ENCODE data around the gene TTYH2.

DNA sequence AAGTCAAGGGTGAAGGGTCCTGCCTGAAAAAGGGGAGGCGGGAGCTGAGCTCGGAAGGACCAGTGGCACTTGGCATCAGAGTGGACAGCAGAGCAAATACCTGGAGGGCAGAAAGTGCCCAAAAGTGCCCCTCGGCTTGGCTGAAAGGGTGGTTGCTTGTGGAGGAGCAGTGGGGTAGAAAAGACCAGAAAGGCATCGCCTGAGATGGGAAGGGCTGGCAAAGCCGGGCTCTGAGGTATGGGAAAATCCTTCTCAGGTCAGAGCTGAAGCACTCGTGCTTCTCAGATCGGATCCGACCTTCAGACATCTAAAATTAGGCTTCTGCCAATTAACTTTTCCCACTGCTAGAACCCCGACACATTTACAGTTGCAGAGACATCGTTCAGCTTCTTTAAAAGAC lies 11.4 kb upstream of the TTYH2 start:
- TF ChIP-seq, protein P1, sequence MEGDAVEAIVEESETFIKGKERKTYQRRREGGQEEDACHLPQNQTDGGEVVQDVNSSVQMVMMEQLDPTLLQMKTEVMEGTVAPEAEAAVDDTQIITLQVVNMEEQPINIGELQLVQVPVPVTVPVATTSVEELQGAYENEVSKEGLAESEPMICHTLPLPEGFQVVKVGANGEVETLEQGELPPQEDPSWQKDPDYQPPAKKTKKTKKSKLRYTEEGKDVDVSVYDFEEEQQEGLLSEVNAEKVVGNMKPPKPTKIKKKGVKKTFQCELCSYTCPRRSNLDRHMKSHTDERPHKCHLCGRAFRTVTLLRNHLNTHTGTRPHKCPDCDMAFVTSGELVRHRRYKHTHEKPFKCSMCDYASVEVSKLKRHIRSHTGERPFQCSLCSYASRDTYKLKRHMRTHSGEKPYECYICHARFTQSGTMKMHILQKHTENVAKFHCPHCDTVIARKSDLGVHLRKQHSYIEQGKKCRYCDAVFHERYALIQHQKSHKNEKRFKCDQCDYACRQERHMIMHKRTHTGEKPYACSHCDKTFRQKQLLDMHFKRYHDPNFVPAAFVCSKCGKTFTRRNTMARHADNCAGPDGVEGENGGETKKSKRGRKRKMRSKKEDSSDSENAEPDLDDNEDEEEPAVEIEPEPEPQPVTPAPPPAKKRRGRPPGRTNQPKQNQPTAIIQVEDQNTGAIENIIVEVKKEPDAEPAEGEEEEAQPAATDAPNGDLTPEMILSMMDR (IDR thresholded peaks at IDR 0.05): no peak
- no peak for TF ChIP-seq POLR2A (IDR thresholded peaks at IDR 0.05)
